Loucy (cell line): Measurements from ENCODE around the gene SGK1.
"Not testable (repeated sequence)": the region's sequence is repeated elsewhere in the genome, so short reads cannot be mapped to it uniquely, and the experiment has no call there.

ENCODE experiments used
- H2AFZ ChIP-seq: fragments of 200-600 bp; sonication (generic); 2 replicates; pipeline ENCODE4 v1.6.0; 2016; ENCODE audit warnings: antibody characterized with exemption, mild to moderate bottlenecking, low read length, moderate library complexity
- H3F3A ChIP-seq: fragments of 200-600 bp; 2 replicates; pipeline ENCODE4 v1.6.0; 2016; ENCODE audit warnings: antibody characterized with exemption, low read depth, mild to moderate bottlenecking
- H3K27me3 ChIP-seq: fragments of 200-600 bp; sonication (generic); 2 replicates; pipeline ENCODE4 v1.6.1; 2014; ENCODE audit warnings: low read length, mild to moderate bottlenecking; ENCODE audit not compliant: insufficient read depth, poor library complexity, severe bottlenecking
- H3K36me3 ChIP-seq: fragments of 200-600 bp; sonication (generic); 2 replicates; pipeline ENCODE4 v1.6.1; 2016; ENCODE audit warnings: low read length; ENCODE audit not compliant: insufficient read depth
- H3K4me1 ChIP-seq: fragments of 200-600 bp; sonication (generic); 2 replicates; pipeline ENCODE4 v1.5.1; 2014; ENCODE audit warnings: low read length, mild to moderate bottlenecking; ENCODE audit not compliant: insufficient read depth, poor library complexity, severe bottlenecking
- H3K4me2 ChIP-seq: fragments of 200-600 bp; sonication (generic); 2 replicates; pipeline ENCODE4 v1.6.0; 2014; ENCODE audit warnings: antibody characterized with exemption, low read length, low read depth, mild to moderate bottlenecking; ENCODE audit not compliant: poor library complexity, severe bottlenecking
- H3K4me3 ChIP-seq: fragments of 200-600 bp; sonication (generic); 2 replicates; pipeline ENCODE4 v1.5.1; 2014; ENCODE audit warnings: low read length, mild to moderate bottlenecking, mixed read lengths; ENCODE audit not compliant: poor library complexity, severe bottlenecking
- H3K79me2 ChIP-seq: fragments of 200-600 bp; sonication (generic); 2 replicates; pipeline ENCODE4 v1.6.1; 2014; ENCODE audit warnings: low read length; ENCODE audit not compliant: insufficient read depth
- H3K9ac ChIP-seq: fragments of 200-600 bp; sonication (generic); 2 replicates; pipeline ENCODE4 v1.6.0; 2014; ENCODE audit warnings: mild to moderate bottlenecking, low read depth, low read length, moderate library complexity; ENCODE audit not compliant: poor library complexity, severe bottlenecking
- H3K9me2 ChIP-seq: fragments of 200-600 bp; sonication (generic); replicated peaks from 2 replicates; pipeline ENCODE4 v1.6.1; 2016; ENCODE audit warnings: low read depth, low read length, mixed read lengths
- H3K9me3 ChIP-seq: fragments of 200-600 bp; sonication (generic); 2 replicates; pipeline ENCODE4 v1.6.1; 2014; ENCODE audit warnings: mild to moderate bottlenecking, antibody characterized with exemption, low read length, low read depth; ENCODE audit not compliant: insufficient read depth
- H4K20me1 ChIP-seq: fragments of 200-600 bp; sonication (generic); 2 replicates; pipeline ENCODE4 v1.6.0; 2014; ENCODE audit warnings: antibody characterized with exemption, low read length, mild to moderate bottlenecking; ENCODE audit not compliant: insufficient read depth, poor library complexity, severe bottlenecking
- CTCF ChIP-seq: fragments of 200-600 bp; sonication (generic); conservative IDR thresholded peaks from 2 replicates; pipeline ENCODE4 v1.5.1; 2014; ENCODE audit warnings: mild to moderate bottlenecking, antibody characterized with exemption, low read length
- EZH2phosphoT487 ChIP-seq: fragments of 200-600 bp; IDR thresholded peaks from 2 replicates; pipeline ENCODE4 v1.6.1; 2018; ENCODE audit warnings: antibody characterized with exemption, mild to moderate bottlenecking, moderate library complexity, borderline replicate concordance

The SGK1 gene

GRCh38 chr6:134256862-134257261, 61.0 kb downstream of the SGK1 start:
- Histone ChIP-seq H3K9ac (no peak overlapping the region), H3K9me3 (no peaks in the 10 kb centered on the region), H3K79me2 (no peaks in the 10 kb centered on the region), H4K20me1 (no peaks in the 10 kb centered on the region), H3K4me1 (no peaks in the 10 kb centered on the region), H3K4me2 (no peak overlapping the region), H2AFZ (no peak overlapping the region), H3K27me3 (no peaks in the 10 kb centered on the region), H3F3A (no peaks in the 10 kb centered on the region), H3K9me2 (no peaks in the 10 kb centered on the region), H3K36me3 (no peaks in the 10 kb centered on the region), H3K4me3 (no peak overlapping the region)
- TF ChIP-seq CTCF = no peak
- TF ChIP-seq EZH2phosphoT487 = no peak

- not testable (repeated sequence) for H3K9ac ChIP-seq
Measured at GRCh38 chr6:134255280-134255679, 62.6 kb downstream of the SGK1 start.

GRCh38 chr6:134254118-134254517, 63.8 kb downstream of the SGK1 start:
- no peaks in the 10 kb centered on the region for H3F3A ChIP-seq
- H3K4me3 ChIP-seq = no peak overlapping the region
- no peaks in the 10 kb centered on the region for H4K20me1 ChIP-seq
- H3K79me2 ChIP-seq = no peaks in the 10 kb centered on the region
- H3K9ac ChIP-seq = no peak overlapping the region
- no peaks in the 10 kb centered on the region for H3K9me3 ChIP-seq
- TF ChIP-seq EZH2phosphoT487 (no peak), CTCF (no peak)
- H3K4me2 ChIP-seq = no peak overlapping the region
- no peak overlapping the region for H2AFZ ChIP-seq
- H3K27me3 ChIP-seq = no peaks in the 10 kb centered on the region
- no peaks in the 10 kb centered on the region for H3K4me1 ChIP-seq
- H3K9me2 ChIP-seq = no peaks in the 10 kb centered on the region
- no peaks in the 10 kb centered on the region for H3K36me3 ChIP-seq

More at GRCh38 chr6:134255280-134255679, 62.6 kb downstream of the SGK1 start:
- not testable (repeated sequence) for H4K20me1 ChIP-seq, H3K9me2 ChIP-seq, H3K79me2 ChIP-seq, H3K36me3 ChIP-seq, H3K4me3 ChIP-seq, H3K27me3 ChIP-seq, H2AFZ ChIP-seq, H3F3A ChIP-seq, H3K4me2 ChIP-seq, H3K4me1 ChIP-seq, H3K9me3 ChIP-seq

- H3K4me2 ChIP-seq = no peak overlapping the region
- H3K9ac ChIP-seq = no peak overlapping the region
- H3K9me3 ChIP-seq = no peaks in the 10 kb centered on the region
- no peak overlapping the region for H2AFZ ChIP-seq
- H4K20me1 ChIP-seq = no peaks in the 10 kb centered on the region
- no peaks in the 10 kb centered on the region for H3K36me3 ChIP-seq
- no peak overlapping the region for H3K4me3 ChIP-seq
- H3K79me2 ChIP-seq = no peaks in the 10 kb centered on the region
- no peaks in the 10 kb centered on the region for H3K4me1 ChIP-seq
- no peaks in the 10 kb centered on the region for H3K27me3 ChIP-seq
- H3F3A ChIP-seq = no peaks in the 10 kb centered on the region
- H3K9me2 ChIP-seq = no peaks in the 10 kb centered on the region
- no peak for TF ChIP-seq EZH2phosphoT487
- TF ChIP-seq CTCF = no peak
Measured at GRCh38 chr6:134253681-134254080, 64.2 kb downstream of the SGK1 start.
